ENCODE measurements around the gene PHF1. TPM values are rescaled to one million over a fixed set of nuclear protein-coding genes. Genes with fewer than 3 reads are reported as not detected.

PHF1 gene
- total and polyA plus RNA-seq, 4 donors, result 7.2 to 13.5 (median 11.5) TPM

DNA sequence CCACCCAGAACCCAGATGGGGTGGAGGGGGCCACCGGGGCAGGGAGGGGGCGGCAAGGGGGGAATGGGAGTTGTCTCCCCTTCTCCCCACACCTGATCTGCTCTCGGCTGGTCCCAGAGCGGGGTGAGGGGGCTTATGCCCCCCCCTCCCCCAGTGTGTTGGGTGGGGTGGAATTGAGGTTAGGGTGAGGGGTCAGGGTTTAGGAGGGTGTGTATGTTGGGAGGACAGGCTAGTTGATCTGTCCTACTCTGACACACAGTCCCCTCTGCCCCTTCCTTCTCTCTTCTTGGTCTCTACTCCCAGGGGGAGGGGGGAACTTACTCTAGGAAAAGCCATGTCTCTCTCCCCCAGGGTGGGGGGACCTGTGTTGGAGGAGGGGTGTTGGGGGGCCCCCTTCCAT, 41.7 kb downstream of the PHF1 start:
- no peak for DNase-seq (ENCODE audit: low spot score)
- Histone ChIP-seq H3K27me3 (ENCODE audit: control insufficient read depth in 4 of 4, insufficient read depth in 4 of 4, low read length in 3 of 4) (no peaks in the 10 kb centered on the region), H3K9me3 (ENCODE audit: control insufficient read depth in 4 of 4, low read length in 3 of 4) (no peaks in the 10 kb centered on the region), H3K4me3 (ENCODE audit: low read depth in 1 of 3, low read length in 3 of 3) (no peak overlapping the region), H3K36me3 (ENCODE audit: control insufficient read depth in 4 of 4, insufficient read depth in 3 of 4, low read depth in 1 of 4, low read length in 3 of 4) (peaks cover 0 to 4% (median 1%) of the 10 kb centered on the region in 4 donors), H3K4me1 (ENCODE audit: control insufficient read depth in 4 of 4, insufficient read depth in 4 of 4, low read length in 3 of 4) (peaks cover 4 to 12% (median 8%) of the 10 kb centered on the region in 4 donors), H3K9ac (ENCODE audit: low read depth in 1 of 2, low read length in 2 of 2) (no peak overlapping the region), H3K27ac (ENCODE audit: low read depth in 1 of 2, low read length in 2 of 2) (no peak overlapping the region)
- 93% methylated on average over 4 of the region's 4 CpGs for WGBS
- TF ChIP-seq HNF4G (IDR thresholded peaks at IDR 0.05), result no peak
- no peak for TF ChIP-seq GABPA (IDR thresholded peaks at IDR 0.05 in 1 of 2, conservative IDR thresholded peaks at IDR 0.05 in 1 of 2)
- TF ChIP-seq HNF4A (conservative IDR thresholded peaks at IDR 0.05), result no peak
- no peak for TF ChIP-seq YY1 (IDR thresholded peaks at IDR 0.05)
- no peak for TF ChIP-seq SP1 (IDR thresholded peaks at IDR 0.05)
- TF ChIP-seq FOXA1 (IDR thresholded peaks at IDR 0.05), result no peak
- no peak for TF ChIP-seq CTCF (IDR thresholded peaks at IDR 0.05; ENCODE audit: low read depth, low read length, missing input control)
- TF ChIP-seq, protein P1, sequence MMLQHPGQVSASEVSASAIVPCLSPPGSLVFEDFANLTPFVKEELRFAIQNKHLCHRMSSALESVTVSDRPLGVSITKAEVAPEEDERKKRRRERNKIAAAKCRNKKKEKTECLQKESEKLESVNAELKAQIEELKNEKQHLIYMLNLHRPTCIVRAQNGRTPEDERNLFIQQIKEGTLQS (IDR thresholded peaks at IDR 0.05), result no peak
- no peak for TF ChIP-seq RXRA (IDR thresholded peaks at IDR 0.05)
- TF ChIP-seq NR2F2 (IDR thresholded peaks at IDR 0.05), result no peak
- no peak for TF ChIP-seq MAX (IDR thresholded peaks at IDR 0.05)
- TF ChIP-seq EGR1 (IDR thresholded peaks at IDR 0.05; ENCODE audit: low read depth in 2 of 2), result no peak
- TF ChIP-seq TAF1 (conservative IDR thresholded peaks at IDR 0.05), result no peak
- TF ChIP-seq ZBTB33 (IDR thresholded peaks at IDR 0.05), result no peak
- TF ChIP-seq JUND (IDR thresholded peaks at IDR 0.05), result no peak

GRCh38 chr6:33453393-33454008, 42.7 kb downstream of the PHF1 start:
- TF ChIP-seq YY1 (IDR thresholded peaks at IDR 0.05) (no peak), RAD21 (IDR thresholded peaks at IDR 0.05) (no peak), MAX (IDR thresholded peaks at IDR 0.05) (no peak), GABPA (IDR thresholded peaks at IDR 0.05 in 1 of 2, conservative IDR thresholded peaks at IDR 0.05 in 1 of 2) (no peak), HNF4A (conservative IDR thresholded peaks at IDR 0.05) (no peak), CTCF (IDR thresholded peaks at IDR 0.05; ENCODE audit: low read depth, low read length, missing input control) (no peak), ZBTB33 (IDR thresholded peaks at IDR 0.05) (no peak), NR2F2 (IDR thresholded peaks at IDR 0.05) (no peak), FOXA1 (IDR thresholded peaks at IDR 0.05) (no peak), HNF4G (IDR thresholded peaks at IDR 0.05) (no peak)

More at GRCh38 chr6:33453393-33454008, 42.7 kb downstream of the PHF1 start:
- Histone ChIP-seq H3K4me3 (ENCODE audit: low read depth in 1 of 3, low read length in 3 of 3) (peak overlapping the region; percentile 71 to 84 (median 80)), H3K9me3 (ENCODE audit: control insufficient read depth in 4 of 4, low read length in 3 of 4) (no peaks in the 10 kb centered on the region), H3K4me1 (ENCODE audit: control insufficient read depth in 4 of 4, insufficient read depth in 4 of 4, low read length in 3 of 4) (peaks cover 4 to 12% (median 8%) of the 10 kb centered on the region in 4 donors), H3K36me3 (ENCODE audit: control insufficient read depth in 4 of 4, insufficient read depth in 3 of 4, low read depth in 1 of 4, low read length in 3 of 4) (peaks cover 0 to 4% (median 1%) of the 10 kb centered on the region in 4 donors), H3K9ac (ENCODE audit: low read depth in 1 of 2, low read length in 2 of 2) (peak overlapping the region; percentile 69 to 81), H3K27me3 (ENCODE audit: control insufficient read depth in 4 of 4, insufficient read depth in 4 of 4, low read length in 3 of 4) (no peaks in the 10 kb centered on the region), H3K27ac (ENCODE audit: low read depth in 1 of 2, low read length in 2 of 2) (no peak overlapping the region)
- WGBS, result 8% methylated on average over 12 of the region's 12 CpGs
- no peak for DNase-seq (ENCODE audit: low spot score)

Measured in liver (tissue), 9 donors.